ENCODE data around the gene PGBD5.

PGBD5 gene

DNA sequence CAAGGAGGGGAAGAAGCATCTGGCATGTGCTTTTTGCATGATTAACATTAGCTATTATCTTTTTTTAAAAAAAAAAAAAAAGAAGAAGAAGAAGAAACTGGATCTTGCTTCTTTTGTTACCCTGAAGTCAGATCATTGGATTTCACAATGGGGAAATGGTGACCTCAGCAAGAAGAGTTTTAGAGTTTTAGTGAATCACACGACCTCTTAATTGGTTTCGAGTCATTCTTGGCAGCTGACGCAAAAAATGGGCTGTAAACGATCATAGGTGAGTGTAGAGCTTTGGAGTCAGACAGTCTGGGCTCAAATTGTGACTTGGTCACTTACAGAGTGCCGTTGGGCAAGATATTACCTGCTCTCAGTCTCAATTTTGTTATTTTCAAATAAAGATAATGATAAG is 33.3 kb upstream of the PGBD5 start:
- DNase-seq (ENCODE audit: insufficient read length, low spot score), result no peak
- no peak for FAIRE-seq
- TF ChIP-seq, protein P1, sequence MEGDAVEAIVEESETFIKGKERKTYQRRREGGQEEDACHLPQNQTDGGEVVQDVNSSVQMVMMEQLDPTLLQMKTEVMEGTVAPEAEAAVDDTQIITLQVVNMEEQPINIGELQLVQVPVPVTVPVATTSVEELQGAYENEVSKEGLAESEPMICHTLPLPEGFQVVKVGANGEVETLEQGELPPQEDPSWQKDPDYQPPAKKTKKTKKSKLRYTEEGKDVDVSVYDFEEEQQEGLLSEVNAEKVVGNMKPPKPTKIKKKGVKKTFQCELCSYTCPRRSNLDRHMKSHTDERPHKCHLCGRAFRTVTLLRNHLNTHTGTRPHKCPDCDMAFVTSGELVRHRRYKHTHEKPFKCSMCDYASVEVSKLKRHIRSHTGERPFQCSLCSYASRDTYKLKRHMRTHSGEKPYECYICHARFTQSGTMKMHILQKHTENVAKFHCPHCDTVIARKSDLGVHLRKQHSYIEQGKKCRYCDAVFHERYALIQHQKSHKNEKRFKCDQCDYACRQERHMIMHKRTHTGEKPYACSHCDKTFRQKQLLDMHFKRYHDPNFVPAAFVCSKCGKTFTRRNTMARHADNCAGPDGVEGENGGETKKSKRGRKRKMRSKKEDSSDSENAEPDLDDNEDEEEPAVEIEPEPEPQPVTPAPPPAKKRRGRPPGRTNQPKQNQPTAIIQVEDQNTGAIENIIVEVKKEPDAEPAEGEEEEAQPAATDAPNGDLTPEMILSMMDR (IDR thresholded peaks at IDR 0.05; ENCODE audit: insufficient read depth, missing control alignments), result no peak

DNA sequence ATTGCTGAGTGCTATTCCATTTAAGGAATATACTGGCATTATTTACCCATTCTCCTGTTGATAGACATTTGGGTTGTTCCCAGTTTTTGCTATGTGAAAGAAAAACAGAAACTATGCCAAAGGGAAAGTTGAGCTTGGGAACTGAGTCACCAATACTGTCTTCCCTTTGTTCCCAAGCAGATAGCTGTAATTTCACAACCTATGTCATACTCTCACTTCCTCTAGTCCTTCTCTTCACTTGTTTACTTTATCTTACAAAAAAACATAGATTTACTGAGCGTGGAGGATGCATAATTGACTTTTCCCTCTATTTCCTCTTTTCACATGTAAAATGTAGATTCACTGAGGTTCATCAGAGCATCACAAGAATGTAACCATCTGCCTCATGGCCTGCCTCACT is 32.4 kb upstream of the PGBD5 start:
- TF ChIP-seq, protein P1 (IDR thresholded peaks at IDR 0.05; ENCODE audit: insufficient read depth, missing control alignments), result no peak
- DNase-seq (ENCODE audit: insufficient read length, low spot score) (no peak), FAIRE-seq (no peak)

DNA sequence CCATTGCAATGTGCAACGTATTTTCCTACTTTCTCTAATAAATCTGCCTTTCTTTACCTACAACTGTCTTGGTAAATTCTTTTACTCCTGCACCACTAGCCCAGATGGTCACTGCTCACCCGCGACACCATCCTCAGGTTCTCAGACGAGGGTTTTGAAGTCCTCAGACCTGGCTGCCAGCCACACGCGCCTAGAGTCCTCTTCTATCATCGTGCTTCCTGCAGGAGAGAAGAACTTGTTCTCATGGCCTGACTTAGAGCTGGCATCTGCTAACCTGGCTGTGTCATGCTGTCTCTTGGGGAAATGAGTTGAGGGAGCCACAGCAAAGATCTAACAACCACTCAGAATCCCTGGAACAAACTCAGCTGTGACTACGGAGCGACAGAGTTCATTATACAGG is 30.3 kb upstream of the PGBD5 start:
- TF ChIP-seq, protein P1 (IDR thresholded peaks at IDR 0.05; ENCODE audit: insufficient read depth, missing control alignments), result no peak
- no peak for FAIRE-seq
- DNase-seq (ENCODE audit: insufficient read length, low spot score), result no peak

DNA sequence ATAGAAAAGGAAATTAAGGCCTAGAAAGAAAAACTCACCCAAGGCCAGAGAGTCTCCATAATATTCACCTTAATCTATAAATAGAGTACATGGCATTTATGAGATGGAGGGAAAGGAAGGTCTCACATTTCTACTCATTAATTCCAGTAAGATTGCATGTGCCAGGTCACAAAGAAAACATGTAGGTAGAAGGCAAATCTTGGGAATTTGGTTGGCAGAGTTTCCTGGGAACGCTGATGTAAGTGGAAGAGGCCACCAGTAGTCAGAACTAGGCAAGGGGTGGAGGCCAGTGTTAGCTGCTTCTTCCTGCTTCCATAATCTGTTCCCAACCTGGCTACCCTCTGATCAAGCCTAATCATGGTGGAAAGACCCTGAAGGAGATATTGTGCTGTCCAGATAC is 29.2 kb upstream of the PGBD5 start:
- FAIRE-seq, result no peak
- no peak for DNase-seq (ENCODE audit: insufficient read length, low spot score)
- TF ChIP-seq, protein P1 (IDR thresholded peaks at IDR 0.05; ENCODE audit: insufficient read depth, missing control alignments), result no peak

DNA sequence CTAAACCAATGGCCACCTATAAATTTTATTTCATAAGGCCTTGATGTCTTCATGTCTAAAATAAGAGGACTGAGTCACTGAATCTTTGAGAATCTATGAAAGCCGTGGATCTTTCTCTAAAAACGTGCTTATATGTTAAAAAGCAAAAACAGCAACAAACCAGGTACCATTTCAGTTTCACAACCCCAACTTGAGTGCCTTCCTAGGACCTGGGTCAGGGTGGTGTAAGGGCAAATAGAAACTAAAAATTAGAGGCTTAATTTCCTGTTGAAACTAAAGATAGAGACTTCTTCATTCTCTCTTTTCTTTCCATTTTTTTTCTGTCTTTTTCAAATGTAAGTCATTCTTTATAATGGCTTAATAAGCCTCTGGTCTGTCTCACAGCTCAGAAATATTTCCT is 27.2 kb upstream of the PGBD5 start:
- DNase-seq (ENCODE audit: insufficient read length, low spot score), result no peak
- no peak for FAIRE-seq
- TF ChIP-seq, protein P1 (IDR thresholded peaks at IDR 0.05; ENCODE audit: insufficient read depth, missing control alignments), result no peak

DNA sequence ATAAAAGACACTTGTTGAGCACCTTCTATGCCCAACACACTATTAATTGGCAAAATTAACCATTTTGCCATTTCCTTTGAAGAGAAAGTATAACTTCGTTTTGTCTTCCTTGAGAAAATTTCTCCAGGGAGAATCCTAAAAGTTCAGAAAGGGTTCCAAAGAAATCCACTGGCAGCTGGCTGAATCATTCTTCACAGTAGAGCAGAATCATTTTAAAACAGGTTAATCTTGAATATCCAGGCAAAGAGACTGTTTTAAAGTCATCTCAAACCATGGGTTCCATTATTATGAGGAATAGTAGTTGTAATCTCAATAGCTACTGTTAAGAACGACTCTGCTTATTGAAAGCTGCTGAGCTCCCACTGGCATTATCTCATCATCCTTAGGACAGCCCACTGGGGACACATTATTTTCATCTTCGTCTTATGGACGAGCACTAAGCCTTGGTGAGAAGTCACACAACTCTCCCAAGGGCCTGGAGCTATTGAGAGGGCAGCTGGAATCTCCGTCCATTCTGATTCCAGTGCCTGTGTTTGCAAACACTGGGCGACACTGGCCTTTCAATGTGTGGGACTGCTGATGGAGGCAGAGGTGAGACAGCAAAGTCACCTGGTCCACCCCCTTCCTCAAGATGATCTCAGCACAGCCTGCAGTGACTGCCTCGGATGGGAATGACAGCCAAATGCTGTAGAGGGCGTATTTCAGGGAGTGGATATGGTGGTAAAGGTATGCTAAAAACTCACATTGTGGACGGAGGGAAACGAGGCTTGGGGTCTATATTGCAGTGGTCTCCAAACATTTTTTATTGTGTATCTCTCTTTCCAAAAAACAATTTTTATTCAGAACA is 15.3 kb upstream of the PGBD5 start:
- DNase-seq (ENCODE audit: insufficient read length, low spot score), result no peak
- FAIRE-seq, result no peak
- TF ChIP-seq, protein P1 (IDR thresholded peaks at IDR 0.05; ENCODE audit: insufficient read depth, missing control alignments), result no peak

DNA sequence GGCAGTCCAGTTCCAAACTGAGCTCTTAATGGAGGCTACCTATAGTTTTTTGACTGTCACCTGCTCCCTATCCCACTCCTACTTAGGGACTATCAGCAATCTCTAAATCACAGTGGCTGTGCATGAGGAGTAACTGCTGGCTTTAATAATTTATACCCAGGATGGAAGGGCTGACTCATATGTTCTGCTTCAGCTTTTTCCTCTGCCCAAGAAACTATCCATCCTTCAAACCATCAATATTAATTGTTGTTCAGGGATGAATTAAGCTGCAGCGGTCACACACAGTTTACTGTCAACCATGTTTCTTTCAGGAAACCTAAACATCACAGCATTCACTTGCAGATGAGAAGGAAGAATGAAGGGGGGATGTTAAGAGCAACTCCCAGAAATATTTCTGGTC is 9.0 kb upstream of the PGBD5 start:
- FAIRE-seq, result no peak

More for the DNA sequence above, 9.0 kb upstream of the PGBD5 start:
- TF ChIP-seq, protein P1 (IDR thresholded peaks at IDR 0.05; ENCODE audit: insufficient read depth, missing control alignments), result no peak
- no peak for DNase-seq (ENCODE audit: insufficient read length, low spot score)
